ENCODE data around the gene EFL1. TPM values are rescaled to one million over a fixed set of nuclear protein-coding genes. Genes with fewer than 3 reads are reported as not detected.
A peak's percentile ranks its signal among the peaks of the same experiment; 100 is the strongest.

Gene EFL1
- total RNA-seq, 2 donors from 2014 or later: 42.0 to 59.1 TPM

GRCh38 chr15:82298032-82298431 lies 35.5 kb upstream of the EFL1 start:
- no peaks in the 10 kb centered on the region for H3K9me3 Mint-ChIP-seq
- H3K27ac Mint-ChIP-seq: no peak overlapping the region
- Histone ChIP-seq H3K9ac (ENCODE audit: extremely low read depth, low read length, poor library complexity, severe bottlenecking) (no peak overlapping the region), H3K36me3 (ENCODE audit: control insufficient read depth, insufficient read depth, low read length) (no peaks in the 10 kb centered on the region), H3K4me1 (ENCODE audit: control insufficient read depth, insufficient read depth, low read length) (no peaks in the 10 kb centered on the region), H3K27me3 (ENCODE audit: control insufficient read depth, insufficient read depth, low read length, poor library complexity, severe bottlenecking) (no peaks in the 10 kb centered on the region), H3K27ac (ENCODE audit: low read depth, low read length) (no peak overlapping the region), H3K4me3 (ENCODE audit: low read length) (no peak overlapping the region), H3K9me3 (ENCODE audit: control insufficient read depth, low read length) (no peaks in the 10 kb centered on the region)
- H3K4me3 Mint-ChIP-seq: no peak overlapping the region
- H3K4me1 Mint-ChIP-seq: peaks cover 5% of the 10 kb centered on the region
- TF ChIP-seq, protein P1, sequence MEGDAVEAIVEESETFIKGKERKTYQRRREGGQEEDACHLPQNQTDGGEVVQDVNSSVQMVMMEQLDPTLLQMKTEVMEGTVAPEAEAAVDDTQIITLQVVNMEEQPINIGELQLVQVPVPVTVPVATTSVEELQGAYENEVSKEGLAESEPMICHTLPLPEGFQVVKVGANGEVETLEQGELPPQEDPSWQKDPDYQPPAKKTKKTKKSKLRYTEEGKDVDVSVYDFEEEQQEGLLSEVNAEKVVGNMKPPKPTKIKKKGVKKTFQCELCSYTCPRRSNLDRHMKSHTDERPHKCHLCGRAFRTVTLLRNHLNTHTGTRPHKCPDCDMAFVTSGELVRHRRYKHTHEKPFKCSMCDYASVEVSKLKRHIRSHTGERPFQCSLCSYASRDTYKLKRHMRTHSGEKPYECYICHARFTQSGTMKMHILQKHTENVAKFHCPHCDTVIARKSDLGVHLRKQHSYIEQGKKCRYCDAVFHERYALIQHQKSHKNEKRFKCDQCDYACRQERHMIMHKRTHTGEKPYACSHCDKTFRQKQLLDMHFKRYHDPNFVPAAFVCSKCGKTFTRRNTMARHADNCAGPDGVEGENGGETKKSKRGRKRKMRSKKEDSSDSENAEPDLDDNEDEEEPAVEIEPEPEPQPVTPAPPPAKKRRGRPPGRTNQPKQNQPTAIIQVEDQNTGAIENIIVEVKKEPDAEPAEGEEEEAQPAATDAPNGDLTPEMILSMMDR (conservative IDR thresholded peaks at IDR 0.05): no peak
- no peaks in the 10 kb centered on the region for H3K36me3 Mint-ChIP-seq (ENCODE audit: low read depth)
- 93 to 97% methylated on average over 6 to 13 of the region's 13 CpGs for WGBS, 2 experiments (ENCODE audit: insufficient coverage in 1 of 2, insufficient read length in 1 of 2)
- DNase-seq: no peak
- H3K27me3 Mint-ChIP-seq (ENCODE audit: insufficient read depth): no peaks in the 10 kb centered on the region

DNA sequence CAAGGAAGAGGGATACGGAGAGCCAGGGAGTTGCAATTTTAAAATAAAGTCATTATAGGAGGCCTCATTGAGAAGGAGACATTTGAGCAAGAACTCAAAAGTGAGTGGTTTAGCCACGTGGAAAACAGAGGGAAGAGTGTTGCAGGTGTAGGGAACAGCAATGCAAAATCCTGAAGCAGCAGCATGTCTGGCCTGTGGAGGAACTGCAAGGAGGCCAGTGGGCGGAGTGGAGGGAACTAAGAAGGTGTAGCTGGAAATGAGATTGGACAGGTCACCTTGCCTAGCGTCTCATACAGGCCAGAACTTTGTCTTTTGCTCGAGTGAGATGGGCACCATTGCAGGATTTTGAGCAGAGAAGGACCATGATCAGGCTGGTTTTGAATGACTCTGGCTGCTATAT lies 35.0 kb upstream of the EFL1 start:
- Histone ChIP-seq H3K4me1 (ENCODE audit: control insufficient read depth, insufficient read depth, low read length) (no peaks in the 10 kb centered on the region), H3K27ac (ENCODE audit: low read depth, low read length) (no peak overlapping the region), H3K9ac (ENCODE audit: extremely low read depth, low read length, poor library complexity, severe bottlenecking) (no peak overlapping the region), H3K36me3 (ENCODE audit: control insufficient read depth, insufficient read depth, low read length) (no peaks in the 10 kb centered on the region), H3K4me3 (ENCODE audit: low read length) (no peak overlapping the region), H3K27me3 (ENCODE audit: control insufficient read depth, insufficient read depth, low read length, poor library complexity, severe bottlenecking) (no peaks in the 10 kb centered on the region), H3K9me3 (ENCODE audit: control insufficient read depth, low read length) (no peaks in the 10 kb centered on the region)
- DNase-seq: no peak
- Mint-ChIP-seq H3K27ac (no peak overlapping the region), H3K4me3 (no peak overlapping the region), H3K9me3 (no peaks in the 10 kb centered on the region), H3K4me1 (peaks cover 5% of the 10 kb centered on the region), H3K36me3 (ENCODE audit: low read depth) (no peaks in the 10 kb centered on the region), H3K27me3 (ENCODE audit: insufficient read depth) (no peaks in the 10 kb centered on the region)
- WGBS, 2 experiments (ENCODE audit: insufficient coverage in 1 of 2, insufficient read length in 1 of 2): 90 to 93% methylated on average over 5 of the region's 5 CpGs
- TF ChIP-seq, protein P1 (conservative IDR thresholded peaks at IDR 0.05): no peak

GRCh38 chr15:82294061-82294690 lies 31.6 kb upstream of the EFL1 start:
- Histone ChIP-seq H3K27me3 (ENCODE audit: control insufficient read depth, insufficient read depth, low read length, poor library complexity, severe bottlenecking) (no peaks in the 10 kb centered on the region), H3K9ac (ENCODE audit: extremely low read depth, low read length, poor library complexity, severe bottlenecking) (no peak overlapping the region), H3K4me3 (ENCODE audit: low read length) (no peak overlapping the region), H3K36me3 (ENCODE audit: control insufficient read depth, insufficient read depth, low read length) (no peaks in the 10 kb centered on the region), H3K4me1 (ENCODE audit: control insufficient read depth, insufficient read depth, low read length) (no peaks in the 10 kb centered on the region), H3K27ac (ENCODE audit: low read depth, low read length) (no peak overlapping the region), H3K9me3 (ENCODE audit: control insufficient read depth, low read length) (no peaks in the 10 kb centered on the region)
- no peaks in the 10 kb centered on the region for H3K36me3 Mint-ChIP-seq (ENCODE audit: low read depth)
- H3K9me3 Mint-ChIP-seq: peaks cover 2% of the 10 kb centered on the region
- whole genome bisulfite sequencing, 2 experiments (ENCODE audit: insufficient coverage in 1 of 2, insufficient read length in 1 of 2): 53 to 58% methylated on average over 10 to 11 of the region's 11 CpGs
- H3K4me1 Mint-ChIP-seq: peaks cover 5% of the 10 kb centered on the region
- no peak overlapping the region for H3K27ac Mint-ChIP-seq
- H3K4me3 Mint-ChIP-seq: no peak overlapping the region
- H3K27me3 Mint-ChIP-seq (ENCODE audit: insufficient read depth): no peaks in the 10 kb centered on the region
- DNase-seq: peak; percentile 70
- TF ChIP-seq, protein P1 (conservative IDR thresholded peaks at IDR 0.05): no peak
